SW 1271 (cell line): ENCODE data around the gene NFKB1.
"Not testable (repeated sequence)": the region's sequence is repeated elsewhere in the genome, so short reads cannot be mapped to it uniquely, and the experiment has no call there.

ENCODE experiments used
- DNase-seq, 2 experiments: peaks; one replicate each; lab custom pipeline; 2025; lab: John Stamatoyannopoulos, UW

NFKB1 gene

GRCh38 chr4:102599886-102600285 is 98.7 kb downstream of the NFKB1 start:
- no peak for DNase-seq

- DNase-seq = no peak
These were observed 99.5 kb downstream of the NFKB1 start for GRCh38 chr4:102600689-102601088.

GRCh38 chr4:102601586-102602227 is 100.5 kb downstream of the NFKB1 start:
- no peak for DNase-seq

- DNase-seq = no peak
These were observed 103.2 kb downstream of the NFKB1 start for GRCh38 chr4:102604222-102604940.

GRCh38 chr4:102606261-102606660 is 105.1 kb downstream of the NFKB1 start:
- no peak for DNase-seq

GRCh38 chr4:102606846-102607450 is 105.8 kb downstream of the NFKB1 start:
- DNase-seq = no peak

GRCh38 chr4:102608190-102608589 is 107.0 kb downstream of the NFKB1 start:
- DNase-seq = no peak

- DNase-seq = no peak
These were observed 108.8 kb downstream of the NFKB1 start for GRCh38 chr4:102610007-102610406.

- no peak for DNase-seq
These were observed 109.3 kb downstream of the NFKB1 start for GRCh38 chr4:102610476-102610875.

GRCh38 chr4:102612210-102612609 is 111.1 kb downstream of the NFKB1 start:
- DNase-seq = no peak

- no peak for DNase-seq
These were observed 111.7 kb downstream of the NFKB1 start for GRCh38 chr4:102612824-102613366.

GRCh38 chr4:102614801-102615200 is 113.6 kb downstream of the NFKB1 start:
- DNase-seq = no peak

- DNase-seq = no peak
These were observed 115.5 kb downstream of the NFKB1 start for GRCh38 chr4:102616636-102617035.

GRCh38 chr4:102619021-102619420 is 117.9 kb downstream of the NFKB1 start:
- not testable (repeated sequence) for DNase-seq

GRCh38 chr4:102619776-102620631 is 118.8 kb downstream of the NFKB1 start:
- not testable (repeated sequence) for DNase-seq

GRCh38 chr4:102620697-102621497 is 119.7 kb downstream of the NFKB1 start:
- DNase-seq = peak in 1 of 2 experiments; percentile 66

GRCh38 chr4:102623622-102624021 is 122.5 kb downstream of the NFKB1 start:
- DNase-seq = peak in 1 of 2 experiments; percentile 5

- DNase-seq = no peak
These were observed 123.3 kb downstream of the NFKB1 start for GRCh38 chr4:102624505-102624904.

- DNase-seq = peak in 1 of 2 experiments; percentile 6
These were observed 124.2 kb downstream of the NFKB1 start for GRCh38 chr4:102625232-102625930.

GRCh38 chr4:102627831-102628523 is 126.8 kb downstream of the NFKB1 start:
- DNase-seq = peak; percentile 9 to 47
